Measurements from ENCODE around the gene BAG3.
"Not testable (repeated sequence)": the region's sequence is repeated elsewhere in the genome, so short reads cannot be mapped to it uniquely, and the experiment has no call there.

Gene BAG3

GRCh38 chr10:119694608-119695007 is 43.4 kb downstream of the BAG3 start:
- DNase-seq: no peak

- no peak for DNase-seq
Measured at GRCh38 chr10:119700321-119700954, 49.3 kb downstream of the BAG3 start.

- no peak for DNase-seq
Measured at GRCh38 chr10:119701861-119702260, 50.7 kb downstream of the BAG3 start.

DNA sequence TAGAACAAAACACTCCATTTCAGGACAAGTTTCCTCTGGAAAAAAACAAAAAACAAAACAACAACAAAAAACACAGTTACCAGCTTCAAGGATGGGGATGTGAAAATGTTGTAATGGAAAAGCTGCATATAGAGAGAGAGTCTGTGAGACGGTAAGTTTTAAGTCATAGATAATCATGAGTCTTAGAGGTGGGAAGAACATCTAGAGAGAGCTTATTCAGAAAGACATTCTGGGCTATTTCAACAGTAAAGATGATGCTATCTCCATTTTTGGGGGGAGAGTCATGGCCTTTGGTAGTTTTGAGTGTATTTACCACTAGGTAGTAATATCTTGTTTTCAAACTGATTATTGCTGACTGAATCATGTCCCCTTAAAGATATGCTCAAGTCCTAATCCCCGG is 51.4 kb downstream of the BAG3 start:
- DNase-seq: no peak

DNA sequence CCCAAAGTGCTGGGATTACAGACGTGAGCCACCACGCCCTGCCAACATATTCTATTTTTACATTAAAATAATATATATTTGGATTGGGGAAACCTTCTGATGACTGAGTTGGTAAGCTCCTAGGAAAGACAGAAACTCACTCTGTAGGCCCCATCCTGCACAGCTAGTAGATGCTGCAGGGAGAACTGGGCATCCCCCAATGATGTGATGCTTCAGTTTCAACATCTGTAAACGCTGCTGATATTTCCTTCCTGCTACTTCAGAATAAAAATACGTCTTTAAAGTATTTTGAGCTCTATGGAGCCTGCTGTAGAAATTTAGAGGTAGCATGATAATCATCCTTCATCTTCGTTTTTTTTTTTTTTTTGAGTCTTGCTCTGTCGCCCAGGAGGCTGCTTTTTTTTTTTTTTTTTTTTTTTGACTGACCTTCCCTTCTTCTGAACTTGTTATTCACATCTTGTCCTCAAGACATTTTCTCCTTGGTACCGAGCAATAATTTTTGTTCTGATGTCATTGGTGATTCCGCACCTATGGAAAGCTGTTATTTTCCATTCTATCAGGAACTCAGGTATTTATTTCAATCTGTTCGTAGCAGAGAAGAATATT is 52.8 kb downstream of the BAG3 start:
- no peak for DNase-seq

DNA sequence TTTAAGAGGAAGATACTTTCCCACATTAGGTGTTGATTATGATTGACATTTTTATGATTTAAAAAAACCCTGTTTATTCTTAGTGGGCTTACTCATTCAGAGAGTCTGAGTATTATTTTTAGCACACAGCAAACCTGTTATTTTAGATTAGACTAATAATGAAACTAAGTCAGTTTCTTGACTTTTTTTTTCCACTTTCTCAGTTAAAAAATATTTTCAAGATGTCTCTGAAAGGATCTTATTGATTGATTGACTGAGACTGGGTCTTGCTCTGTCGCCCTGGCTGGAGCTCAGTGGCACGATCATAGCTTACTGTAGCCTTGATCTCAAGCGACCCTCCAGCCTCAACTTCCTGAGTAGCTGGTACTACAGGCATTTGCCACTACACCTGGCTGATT is 54.3 kb downstream of the BAG3 start:
- no peak for DNase-seq

DNA sequence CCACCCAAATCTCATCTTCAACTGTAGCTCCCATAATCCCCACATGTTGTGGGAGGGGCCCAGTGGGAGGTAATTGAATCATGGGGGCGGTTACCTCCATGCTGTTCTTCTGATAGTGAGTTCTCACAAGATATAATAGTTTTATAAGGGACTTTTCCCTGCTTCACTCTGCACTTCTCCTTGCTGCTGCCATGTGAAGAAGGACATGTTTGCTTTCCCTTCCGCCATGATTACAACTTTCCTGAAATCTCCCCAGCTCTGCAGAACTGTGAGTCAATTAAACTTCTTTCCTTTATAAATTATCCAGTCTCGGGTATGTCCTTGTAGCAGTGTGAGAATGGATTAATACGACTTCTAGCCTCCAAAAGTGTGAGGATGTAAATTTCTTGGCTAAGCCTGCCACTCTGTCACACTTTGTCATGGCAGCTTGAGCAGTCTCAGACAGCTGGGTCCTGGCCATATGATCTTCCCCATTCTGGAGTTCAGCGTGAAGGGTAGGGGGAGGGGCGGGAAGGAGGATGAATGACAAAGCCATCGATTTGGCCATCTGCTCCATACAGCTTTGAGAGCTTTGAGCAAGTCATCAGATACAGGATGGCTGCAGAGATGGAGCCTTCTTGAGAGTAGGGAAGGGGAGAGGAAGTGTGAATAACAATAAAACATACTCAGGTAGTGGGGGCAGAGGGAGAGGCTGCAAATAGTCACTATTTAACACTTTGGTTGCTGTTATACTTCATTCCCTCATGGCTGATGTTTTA is 55.5 kb downstream of the BAG3 start:
- DNase-seq: no peak

DNA sequence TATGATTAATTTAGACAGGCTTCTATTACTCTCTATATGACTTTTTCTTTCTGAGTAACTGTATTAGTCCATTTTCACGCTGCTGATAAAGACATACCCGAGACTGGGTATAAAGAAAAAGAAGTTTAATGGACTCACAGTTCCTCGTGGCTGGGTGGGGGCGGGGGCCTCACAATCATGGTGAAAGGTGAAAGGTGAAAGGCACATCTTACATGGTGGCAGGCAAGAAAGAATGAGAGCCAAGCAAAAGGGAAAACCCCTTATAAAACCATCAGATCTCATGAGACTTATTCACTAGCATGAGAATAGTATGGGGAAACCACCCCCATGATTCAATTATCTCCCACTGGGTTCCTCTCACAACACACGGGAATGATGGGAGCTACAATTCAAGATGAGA is 56.2 kb downstream of the BAG3 start:
- DNase-seq: not testable (repeated sequence)

DNA sequence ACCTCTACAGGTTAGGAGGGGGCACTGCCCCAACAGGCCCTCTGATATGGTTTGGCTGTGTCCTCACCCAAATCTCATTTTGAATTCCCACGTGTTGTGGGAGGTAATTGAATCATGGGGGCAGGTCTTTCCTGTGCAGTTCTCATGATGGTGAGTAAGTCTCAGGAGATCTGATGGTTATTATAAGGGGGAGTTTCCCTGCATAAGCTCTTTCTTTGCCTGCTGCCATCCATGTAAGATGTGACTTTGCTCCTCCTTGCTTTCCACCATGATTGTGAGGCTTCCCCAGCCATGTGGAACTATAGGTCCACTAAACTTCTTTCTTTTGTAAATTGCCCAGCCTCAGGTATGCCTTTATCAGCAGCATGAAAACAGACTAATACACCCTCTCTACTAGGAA is 59.8 kb downstream of the BAG3 start:
- not testable (repeated sequence) for DNase-seq

DNA sequence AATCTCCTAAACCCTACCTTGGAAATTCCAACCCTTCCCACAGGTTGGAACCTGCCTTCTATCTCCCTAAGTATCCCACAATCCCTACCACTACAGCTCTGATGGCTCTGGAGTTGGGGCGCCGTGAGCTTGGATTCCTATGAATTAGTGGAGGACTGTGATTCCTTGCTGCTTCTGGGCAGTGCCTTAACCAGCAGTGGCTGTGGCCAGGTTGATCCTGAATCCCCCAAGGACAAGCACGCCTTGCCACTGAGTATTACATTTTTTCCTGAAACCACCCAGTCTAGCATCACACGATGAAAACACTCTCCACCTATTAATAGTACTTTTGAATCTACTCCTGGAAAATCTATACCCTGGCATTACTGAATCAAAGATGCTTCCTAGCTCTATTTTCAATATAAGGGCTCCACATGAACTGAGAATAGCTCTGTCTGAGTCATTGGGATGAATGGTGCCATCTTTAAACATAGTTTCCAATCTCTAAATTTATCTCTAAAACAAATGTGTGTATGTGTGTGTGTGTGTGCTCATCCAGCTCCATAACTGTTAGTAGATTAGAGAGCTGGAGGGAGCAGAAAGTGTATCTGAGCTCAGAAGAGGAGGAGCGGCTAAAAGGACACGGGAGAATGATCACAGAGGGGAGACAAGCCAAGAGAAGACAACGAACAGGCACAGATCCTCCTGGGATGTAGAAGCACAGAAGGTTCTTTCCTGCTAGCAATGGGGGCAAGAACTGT is 62.7 kb downstream of the BAG3 start:
- no peak for DNase-seq

DNA sequence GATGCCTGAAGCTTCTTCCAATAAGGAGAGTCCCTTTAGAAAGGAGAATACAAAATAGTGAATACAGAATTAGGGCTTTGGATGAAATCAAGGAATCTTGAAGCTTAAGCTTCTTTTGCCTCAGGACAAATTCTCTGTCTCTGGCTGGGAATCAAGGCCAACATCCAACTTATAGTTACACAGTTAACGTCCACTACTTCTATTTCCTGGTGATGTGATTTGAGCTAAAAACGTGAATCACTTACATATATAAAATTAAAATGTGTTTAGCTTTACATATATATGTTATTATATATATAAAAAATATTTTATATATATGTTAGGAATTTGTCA is 63.3 kb downstream of the BAG3 start:
- DNase-seq: no peak

GRCh38 chr10:119715628-119716505 is 64.7 kb downstream of the BAG3 start:
- DNase-seq: no peak

- DNase-seq: no peak
Measured at GRCh38 chr10:119723161-119723560, 72.0 kb downstream of the BAG3 start.

DNA sequence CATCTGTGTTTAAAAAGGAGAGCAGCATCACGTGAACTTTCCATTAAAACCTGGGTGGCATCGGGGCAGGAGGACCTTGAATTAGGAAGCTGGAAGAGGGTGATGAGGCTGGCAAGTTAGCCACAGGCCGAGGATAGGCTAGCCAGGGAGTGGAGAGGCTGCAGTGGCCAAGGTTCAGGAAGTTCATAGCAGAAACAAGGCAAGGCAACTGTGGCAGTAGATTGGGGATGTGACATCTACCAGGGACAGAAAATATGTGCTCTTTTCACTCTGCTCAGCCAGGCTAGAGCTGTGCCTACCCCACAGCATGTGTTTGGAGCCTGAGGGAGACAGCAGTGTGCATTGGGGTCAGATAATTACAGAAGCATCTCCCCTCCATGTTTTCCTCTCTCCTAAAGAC is 72.4 kb downstream of the BAG3 start:
- no peak for DNase-seq

DNA sequence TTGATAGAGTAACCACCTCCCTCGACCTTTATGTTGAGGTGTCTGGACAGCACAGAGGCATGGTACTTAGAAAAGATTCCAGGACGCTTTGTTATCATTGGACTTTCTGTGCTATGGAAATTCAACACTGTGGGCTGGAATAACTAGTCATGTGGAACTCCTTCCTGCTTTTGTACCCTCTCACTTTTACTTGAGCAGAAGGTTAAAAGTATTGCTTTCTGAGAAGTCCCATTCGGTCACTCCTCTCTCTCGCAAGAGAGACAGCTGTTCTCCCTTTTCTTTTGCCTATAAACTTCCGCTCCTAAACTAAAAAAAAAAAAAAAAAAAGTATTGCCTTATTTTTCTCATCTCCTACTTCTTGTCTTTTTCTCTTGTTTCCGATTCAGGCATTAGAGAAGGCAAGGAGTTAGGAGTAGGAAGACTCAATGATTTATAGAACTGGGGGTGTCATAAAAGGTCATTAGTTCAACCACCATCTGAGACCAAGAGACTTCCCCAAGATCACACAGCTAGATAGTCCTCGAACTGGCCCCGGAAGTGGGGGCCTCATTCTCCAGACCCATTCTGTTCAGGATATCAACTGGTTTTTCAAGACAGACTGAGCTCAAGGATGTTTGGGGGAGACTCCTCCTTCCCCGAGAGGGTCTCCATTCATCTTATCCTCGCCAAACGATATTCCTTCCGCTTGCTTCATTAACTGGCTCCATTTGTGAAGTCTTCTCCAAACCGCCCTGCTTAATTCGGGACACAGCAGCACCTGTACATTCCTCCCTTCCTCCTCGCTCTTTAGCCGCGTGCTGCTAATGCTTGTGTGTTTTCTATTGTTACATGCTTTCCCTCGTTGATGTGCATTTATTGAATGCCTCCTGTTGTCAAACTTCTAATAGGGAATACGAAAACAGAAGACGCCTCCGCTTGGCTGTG is 73.7 kb downstream of the BAG3 start:
- peak in 1 of 2 donors; percentile 55 for DNase-seq

- DNase-seq: no peak
Measured at GRCh38 chr10:119725517-119725827, 74.3 kb downstream of the BAG3 start.

- DNase-seq: peak; percentile 99
Measured at GRCh38 chr10:119725828-119726675, 74.9 kb downstream of the BAG3 start, which contains the start of gene INPP5F. Gene INPP5F (plus strand): TSS chr10:119726050. CDS start chr10:119726263, 213 bp downstream.

- no peak for DNase-seq
Measured at GRCh38 chr10:119726676-119727261, 75.6 kb downstream of the BAG3 start.

Measured in hippocampal formation (tissue), 2 donors.